SH-SY5Y (cell line): Measurements from ENCODE around the gene SYNJ2.

Source experiments
- GATA2 ChIP-seq: IDR thresholded peaks from 2 replicates; pipeline ENCODE4 v1.6.1; 2011; ENCODE audit warnings: mild to moderate bottlenecking, low read depth, low read length
- GATA3 ChIP-seq: IDR thresholded peaks from 2 replicates; pipeline ENCODE4 v1.6.1; 2011; ENCODE audit warnings: low read depth, mild to moderate bottlenecking, low read length, moderate library complexity

The SYNJ2 gene

GRCh38 chr6:158109748-158110147 lies 128.1 kb downstream of the SYNJ2 start:
- TF ChIP-seq GATA3 (no peak), GATA2 (no peak)

GRCh38 chr6:158110986-158111385 lies 129.3 kb downstream of the SYNJ2 start:
- no peak for TF ChIP-seq GATA2
- no peak for TF ChIP-seq GATA3

DNA sequence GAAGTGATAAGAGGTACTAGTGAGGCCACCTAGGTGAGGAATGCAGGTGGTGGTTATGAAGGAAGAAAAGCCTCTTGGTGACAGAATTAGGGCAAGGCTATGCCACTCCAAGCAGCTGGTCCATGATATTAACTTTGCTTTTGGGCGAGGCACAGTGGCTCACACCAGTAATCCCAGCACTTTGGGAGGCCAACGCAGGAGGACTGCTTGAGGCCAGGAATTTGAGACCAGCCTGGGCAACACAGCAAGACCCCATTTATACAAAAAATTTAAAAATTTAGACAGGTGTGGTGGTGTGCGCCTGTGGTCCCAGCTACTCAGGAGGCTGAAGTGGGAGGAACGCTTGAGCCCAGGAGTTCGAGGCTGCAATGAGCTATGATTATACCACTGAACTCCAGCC lies 130.3 kb downstream of the SYNJ2 start:
- no peak for TF ChIP-seq GATA2
- no peak for TF ChIP-seq GATA3

- TF ChIP-seq GATA2 (no peak), GATA3 (no peak)
Observed at GRCh38 chr6:158113802-158114201, 132.1 kb downstream of the SYNJ2 start.

DNA sequence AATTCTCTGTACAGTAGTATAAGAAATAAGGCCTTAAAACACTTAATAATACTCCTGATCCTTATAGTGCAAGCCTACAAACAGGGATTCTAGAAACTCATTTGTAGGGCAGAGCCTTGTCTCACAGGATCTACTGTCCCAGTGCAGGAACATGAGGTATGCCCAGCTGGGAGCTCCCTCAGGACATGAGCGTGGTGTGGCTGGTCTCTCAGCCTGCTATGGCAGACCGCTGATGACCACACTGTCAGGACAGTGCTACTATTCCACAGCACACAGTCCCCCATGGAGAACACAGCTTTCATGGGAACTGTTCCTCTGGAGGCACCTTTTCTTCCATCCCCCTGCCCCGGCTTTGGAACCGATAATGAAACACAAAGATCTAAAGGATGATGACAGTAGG lies 133.4 kb downstream of the SYNJ2 start:
- TF ChIP-seq GATA3 (no peak), GATA2 (no peak)

GRCh38 chr6:158115508-158115907 lies 133.8 kb downstream of the SYNJ2 start:
- no peak for TF ChIP-seq GATA3
- no peak for TF ChIP-seq GATA2

GRCh38 chr6:158118886-158119285 lies 137.2 kb downstream of the SYNJ2 start:
- TF ChIP-seq GATA2 (no peak), GATA3 (no peak)

- TF ChIP-seq GATA2 (no peak), GATA3 (no peak)
Observed at GRCh38 chr6:158121335-158121734, 139.7 kb downstream of the SYNJ2 start.

GRCh38 chr6:158122048-158122447 lies 140.4 kb downstream of the SYNJ2 start:
- TF ChIP-seq GATA2: no peak
- no peak for TF ChIP-seq GATA3

- TF ChIP-seq GATA3: no peak
Observed at GRCh38 chr6:158124288-158124687, 142.6 kb downstream of the SYNJ2 start.

GRCh38 chr6:158125271-158125670 lies 143.6 kb downstream of the SYNJ2 start:
- no peak for TF ChIP-seq GATA2

DNA sequence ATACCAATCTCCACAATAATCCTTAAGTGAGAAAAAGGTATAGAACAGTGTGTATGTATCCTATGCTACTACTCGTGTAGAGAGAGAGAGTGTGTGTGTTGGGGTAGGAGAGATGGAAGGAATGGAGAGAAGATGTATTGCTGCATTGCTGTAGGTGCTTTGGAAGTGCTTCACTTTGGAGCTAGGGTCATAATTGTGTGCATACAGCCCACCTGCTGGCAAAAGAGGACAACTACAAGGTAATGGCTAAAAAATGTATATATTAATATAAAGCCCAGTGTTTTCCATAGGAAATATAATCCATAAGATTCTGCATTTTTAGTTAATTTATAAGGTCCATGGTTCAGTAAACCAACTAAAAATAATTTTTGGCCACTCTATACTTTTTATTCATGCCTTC lies 150.3 kb downstream of the SYNJ2 start:
- TF ChIP-seq GATA3 (no peak), GATA2 (no peak)

DNA sequence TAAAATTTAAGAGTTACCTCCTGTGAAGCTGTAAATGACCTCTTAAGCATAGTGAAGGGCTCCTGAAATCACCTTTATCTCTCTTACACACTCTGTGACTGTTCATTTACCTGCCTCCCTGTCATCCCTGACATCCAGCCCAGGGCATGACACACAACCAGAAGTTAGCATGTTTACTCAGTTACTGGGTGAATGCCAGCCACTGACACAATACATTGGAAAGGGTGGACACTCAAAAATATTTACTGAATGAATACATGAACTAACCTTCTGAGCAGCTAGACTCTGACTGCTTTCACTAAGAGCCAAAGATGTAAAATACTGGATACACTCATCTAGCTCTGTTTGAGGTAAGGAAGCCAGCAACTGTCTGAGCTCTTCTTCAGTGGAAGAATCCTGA lies 161.1 kb downstream of the SYNJ2 start:
- TF ChIP-seq GATA3 (no peak), GATA2 (no peak)

DNA sequence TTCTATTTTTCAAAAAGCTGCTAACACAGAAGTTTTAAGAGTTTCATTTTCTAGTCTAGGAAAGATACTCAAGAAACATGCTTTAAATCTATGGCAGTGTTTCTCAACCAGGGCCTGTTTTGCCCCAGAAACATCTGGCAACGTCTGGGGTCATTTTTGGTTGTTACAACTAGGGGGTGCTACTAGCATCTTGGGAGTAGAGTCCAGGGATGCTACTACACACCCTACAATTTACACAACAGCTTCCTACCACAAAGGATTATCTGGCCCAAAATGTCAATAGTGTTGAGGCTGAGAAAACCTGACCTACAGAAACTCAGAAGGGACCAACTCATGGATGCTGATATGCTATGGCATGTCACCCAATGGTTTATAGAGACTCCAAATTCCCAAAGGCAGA lies 162.0 kb downstream of the SYNJ2 start:
- TF ChIP-seq GATA2 (no peak), GATA3 (no peak)
